HG03103 (cell line): Measurements from ENCODE around the gene PABPC1L.

ENCODE experiments used
- ATAC-seq: cut with Tn5 transposase; IDR thresholded peaks from one replicate; pipeline ENCODE4 v1.9.1; 2021; ENCODE audit warnings: low read depth; ENCODE audit not compliant: unreplicated experiment

The PABPC1L gene

GRCh38 chr20:44941120-44941691 is 31.3 kb downstream of the PABPC1L start:
- ATAC-seq, result no peak

DNA sequence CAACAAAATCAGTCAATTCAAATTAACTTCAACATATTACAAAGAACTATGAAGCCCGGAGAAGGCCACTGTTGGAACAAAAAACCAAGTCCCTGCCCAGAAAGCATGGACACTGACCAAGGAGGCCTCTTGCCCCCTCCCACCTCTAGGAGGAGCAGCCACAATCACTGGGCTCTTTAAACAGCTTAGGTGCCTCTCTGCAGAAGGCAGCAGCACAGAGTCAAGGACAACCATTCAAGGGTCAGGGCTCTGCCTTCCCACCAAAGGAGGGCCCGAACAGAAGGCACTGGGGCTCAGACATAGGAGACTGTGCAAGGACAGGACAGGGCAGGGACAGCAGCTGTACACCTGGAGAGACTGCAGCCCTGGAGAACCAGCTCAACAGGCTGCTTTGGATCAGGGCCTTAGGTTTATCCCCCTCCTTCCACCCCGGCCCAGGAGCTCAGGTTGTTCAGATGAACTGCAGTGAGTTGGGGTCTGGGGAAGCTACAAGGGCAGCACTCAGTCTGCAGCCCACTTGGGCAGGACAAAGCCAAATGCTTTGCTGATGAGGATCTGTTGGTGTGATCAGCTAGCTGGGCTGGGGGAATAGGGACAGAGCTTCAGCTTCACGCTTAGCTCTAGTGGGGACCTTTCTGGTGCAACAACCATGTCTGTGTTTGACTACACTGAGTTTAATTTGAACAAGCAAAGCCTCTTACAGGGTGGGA is 32.6 kb downstream of the PABPC1L start:
- no peak for ATAC-seq

GRCh38 chr20:44943828-44944227 is 34.0 kb downstream of the PABPC1L start:
- no peak for ATAC-seq

- ATAC-seq, result no peak
These were observed 35.4 kb downstream of the PABPC1L start for GRCh38 chr20:44945261-44945660.

GRCh38 chr20:44946271-44946852 is 36.5 kb downstream of the PABPC1L start:
- ATAC-seq, result no peak

- ATAC-seq, result no peak
These were observed 38.2 kb downstream of the PABPC1L start for GRCh38 chr20:44948107-44948506.

DNA sequence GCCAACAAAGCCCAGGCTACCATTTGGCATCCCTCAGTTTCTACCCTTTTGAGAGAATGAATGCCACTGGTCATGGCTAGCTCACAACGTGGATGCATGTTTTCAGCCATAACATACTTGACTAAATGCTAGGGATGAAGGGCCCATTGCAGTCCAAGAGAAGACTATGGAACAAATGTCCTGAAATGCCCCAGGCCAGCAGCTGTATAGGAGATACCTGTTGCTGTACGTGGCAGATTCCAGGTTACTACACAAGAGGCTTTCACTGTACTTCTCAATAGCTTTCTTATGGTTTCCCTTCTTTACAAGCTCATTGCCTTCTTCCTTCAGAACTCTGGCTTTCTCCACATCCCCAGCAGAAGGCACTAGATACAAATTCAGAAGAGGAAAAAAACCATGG is 38.7 kb downstream of the PABPC1L start:
- no peak for ATAC-seq

DNA sequence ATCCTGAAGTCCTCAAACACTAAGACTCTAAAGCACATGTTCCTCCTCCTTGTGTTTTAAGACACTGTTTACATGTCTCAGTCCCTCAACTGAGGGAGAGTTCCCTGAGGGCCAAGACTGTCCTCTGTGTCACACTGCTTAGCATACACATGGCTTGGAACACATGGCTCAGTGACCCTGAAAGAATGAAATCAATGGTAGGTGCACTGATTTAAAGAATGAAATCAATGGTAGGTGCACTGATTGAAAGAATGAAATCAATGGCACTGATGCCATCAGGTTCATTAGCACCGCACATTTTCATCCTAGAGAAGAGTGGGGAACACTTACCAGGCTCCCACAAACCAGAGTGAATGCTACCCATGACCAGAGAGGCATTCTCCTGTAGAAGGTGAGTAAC is 40.5 kb downstream of the PABPC1L start:
- no peak for ATAC-seq

DNA sequence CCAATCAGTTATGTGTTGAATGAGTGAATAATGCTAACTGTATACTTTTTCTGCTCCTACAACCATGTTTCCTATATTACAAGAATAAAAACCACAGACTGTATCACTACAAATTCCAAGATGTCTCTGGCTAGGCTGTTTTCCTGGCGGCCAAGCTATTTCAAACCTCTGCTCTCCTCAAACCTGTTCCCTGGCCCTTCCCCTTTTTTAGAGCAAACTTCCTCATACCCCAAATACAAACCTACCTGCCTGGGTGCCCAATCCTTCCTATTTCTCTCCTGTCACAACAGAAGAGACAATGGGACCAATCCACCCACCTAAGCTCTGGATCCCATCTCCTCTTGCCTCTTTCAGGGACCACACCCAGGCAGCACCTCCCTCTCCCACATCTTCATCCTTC is 42.9 kb downstream of the PABPC1L start:
- no peak for ATAC-seq

DNA sequence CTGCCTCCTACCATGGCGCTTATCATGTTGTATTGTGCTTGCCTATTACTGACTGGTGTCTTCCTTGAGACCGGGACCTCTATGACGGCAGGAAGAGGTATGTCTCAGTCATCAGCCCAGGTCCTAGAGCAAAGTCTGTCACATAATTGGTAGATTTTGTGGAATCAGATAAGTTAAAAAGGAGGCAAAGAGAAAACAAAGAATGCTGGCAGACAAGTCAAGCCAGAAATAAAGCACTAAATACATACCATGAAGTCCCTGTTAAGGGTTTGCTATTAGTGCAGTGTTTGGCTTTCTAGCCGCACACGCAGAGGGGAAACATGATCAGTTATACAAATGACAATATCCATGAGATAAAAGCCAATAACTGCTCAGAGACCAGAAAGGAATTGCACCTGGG is 44.4 kb downstream of the PABPC1L start:
- no peak for ATAC-seq

GRCh38 chr20:44955270-44955669 is 45.4 kb downstream of the PABPC1L start:
- ATAC-seq, result no peak

- no peak for ATAC-seq
These were observed 46.5 kb downstream of the PABPC1L start for GRCh38 chr20:44956410-44956809.

DNA sequence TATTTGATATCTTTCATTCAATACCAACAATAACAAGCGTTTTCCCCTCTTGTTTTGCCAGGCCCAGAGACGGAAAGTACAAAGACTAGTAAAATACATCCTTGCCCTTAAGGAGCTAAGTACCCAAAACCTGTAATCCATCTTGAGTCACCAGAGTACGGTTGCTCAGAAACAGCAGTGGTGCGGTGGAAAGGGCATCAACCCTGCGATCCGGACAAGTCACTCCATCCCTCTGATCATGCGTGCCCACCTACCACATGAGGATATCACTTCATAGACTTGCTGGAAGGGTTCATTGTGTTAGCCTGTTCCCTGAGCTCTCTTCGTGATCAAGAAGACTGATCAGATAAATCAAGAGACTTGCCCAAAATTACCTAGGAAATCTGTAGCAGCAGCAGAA is 48.4 kb downstream of the PABPC1L start:
- no peak for ATAC-seq

- no peak for ATAC-seq
These were observed 49.3 kb downstream of the PABPC1L start for GRCh38 chr20:44959082-44959637.

DNA sequence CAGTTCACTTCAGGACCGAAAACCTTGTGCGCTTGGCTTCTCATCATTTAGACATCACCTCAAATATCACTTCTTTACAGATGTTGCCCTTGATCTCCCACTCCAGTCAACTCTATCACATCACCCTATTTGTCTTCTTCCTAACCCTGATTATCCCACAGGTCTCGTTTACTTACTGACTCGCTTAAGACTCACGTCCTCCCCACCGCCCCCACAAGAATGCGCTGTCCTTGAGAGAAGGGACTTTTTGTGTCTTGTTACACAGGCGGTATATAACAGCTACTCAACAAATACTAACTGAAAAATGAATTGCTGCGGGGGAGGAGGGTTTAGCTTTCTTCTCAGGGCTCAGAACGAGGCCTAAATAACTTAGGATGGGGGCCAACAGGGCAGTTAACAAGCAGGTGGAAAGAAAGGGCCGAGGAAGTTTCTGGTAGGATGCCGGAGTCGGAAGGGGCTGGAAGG is 49.8 kb downstream of the PABPC1L start:
- ATAC-seq, result peak; percentile 6

DNA sequence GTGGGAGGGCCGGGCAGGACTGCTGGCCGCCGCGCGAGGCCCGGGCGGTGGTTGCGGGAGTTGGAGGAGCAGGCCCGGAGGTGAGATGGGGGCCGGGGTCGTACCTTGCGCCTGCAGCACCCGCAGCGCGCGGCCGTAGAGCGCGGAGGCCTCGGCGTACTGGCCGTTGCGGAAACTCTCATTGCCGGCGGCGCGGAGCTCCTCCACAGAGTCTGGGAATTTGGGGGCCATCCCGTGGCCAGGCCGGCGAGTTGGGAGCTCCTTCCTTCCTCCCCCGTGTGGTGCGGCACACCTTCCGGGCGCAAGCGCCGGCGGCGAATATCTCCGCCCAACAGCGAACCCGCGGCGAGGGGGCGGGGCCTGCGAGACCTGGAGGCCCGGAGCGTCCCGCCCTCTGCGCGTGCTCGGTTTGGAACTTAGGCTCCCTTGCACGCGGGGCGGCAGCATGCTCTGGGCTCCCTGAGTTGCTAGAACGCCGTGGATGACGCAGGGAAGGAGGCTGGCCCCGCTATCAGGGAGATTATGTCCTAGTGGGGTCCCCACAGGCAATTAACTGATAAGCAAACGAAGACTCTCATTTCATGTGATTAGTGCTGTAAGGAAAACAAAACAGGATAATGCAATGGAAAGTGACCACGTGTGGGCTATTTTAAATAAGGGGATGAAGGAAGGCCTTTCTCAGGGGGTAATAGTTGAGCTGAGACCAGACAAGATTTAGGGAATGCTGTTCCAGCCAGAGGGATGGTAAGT is 50.4 kb downstream of the PABPC1L start, which contains the start of gene TOMM34:
TOMM34 (minus strand) TSS at position 295 of the 750 bp plus-strand sequence; CDS start at position 231, 64 bp downstream.
- peak; percentile 87 for ATAC-seq

- ATAC-seq, result no peak
These were observed 51.4 kb downstream of the PABPC1L start for GRCh38 chr20:44961011-44961869.

DNA sequence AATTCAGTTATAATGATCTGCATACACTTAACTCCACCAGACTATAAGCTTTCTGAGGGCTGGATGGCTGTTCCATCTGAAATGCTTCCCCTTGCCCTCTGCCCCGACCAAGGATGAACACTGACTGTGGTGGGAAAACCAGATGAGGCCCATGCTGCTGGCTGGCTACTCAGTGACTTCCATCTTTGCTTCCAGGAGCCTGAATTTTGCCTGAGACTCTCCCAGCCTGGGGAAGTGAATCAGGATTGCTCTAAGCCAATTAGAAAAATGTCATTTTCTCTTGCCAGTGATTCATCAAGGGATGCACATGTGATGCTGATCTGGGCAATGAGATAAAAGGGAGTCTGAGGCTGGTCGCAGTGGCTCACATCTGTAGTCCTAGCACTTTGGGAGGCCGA is 52.0 kb downstream of the PABPC1L start:
- ATAC-seq, result no peak

- no peak for ATAC-seq
These were observed 52.6 kb downstream of the PABPC1L start for GRCh38 chr20:44962483-44962882.
